OCI-LY7 (cell line): ENCODE results near the gene CFAP298. TPM values are rescaled to one million over a fixed set of nuclear protein-coding genes. Genes with fewer than 3 reads are reported as not detected.
"Not testable (repeated sequence)": the region's sequence is repeated elsewhere in the genome, so short reads cannot be mapped to it uniquely, and the experiment has no call there.

Source experiments
- Bru-seq: library from RNA; stranded (reverse); fragments of 400-500 nt; gene quantifications from one replicate; lab custom pipeline; 2021; lab: Mats Ljungman, UMichigan
- BruChase-seq, 2 experiments: library from RNA; stranded (reverse); fragments of 400-500 nt; gene quantifications; one replicate each; lab custom pipeline; 2021; lab: Mats Ljungman, UMichigan
- BruUV-seq: library from RNA; stranded (reverse); fragments of 400-500 nt; replicated peaks from 2 replicates; lab custom pipeline; 2021; lab: Mats Ljungman, UMichigan
- CTCF ChIA-PET: fragments of 300-600 bp; sonication (Branson Sonifier 250); formaldehyde crosslinking; loops from one replicate; lab custom pipeline; 2022; ENCODE audit warnings: antibody characterized with exemption; ENCODE audit not compliant: unreplicated experiment; lab: Charles Lee
- POLR2A ChIA-PET: fragments of 300-600 bp; sonication (Branson Sonifier 250); formaldehyde crosslinking; loops from one replicate; lab custom pipeline; 2022; ENCODE audit warnings: antibody characterized with exemption; lab: Charles Lee
- DNase-seq: peaks from one replicate; pipeline ENCODE4 v3.0.0-alpha.2; 2015; ENCODE audit warnings: low spot score
- H2AFZ ChIP-seq: fragments of 200-600 bp; sonication (generic), shearing (Covaris generic); 2 replicates; pipeline ENCODE4 v1.6.1; 2014; ENCODE audit warnings: mild to moderate bottlenecking, antibody characterized with exemption, low read length, moderate library complexity
- H3K27ac ChIP-seq: fragments of 200-600 bp; sonication (generic); 2 replicates; pipeline ENCODE4 v1.5.1; 2014; ENCODE audit warnings: mixed run types, low read depth, mild to moderate bottlenecking, moderate library complexity, low read length, inconsistent platforms; ENCODE audit not compliant: poor library complexity, severe bottlenecking
- H3K36me3 ChIP-seq: fragments of 200-600 bp; sonication (generic); 2 replicates; pipeline ENCODE4 v1.6.1; 2014; ENCODE audit warnings: mild to moderate bottlenecking, antibody characterized with exemption, low read length, moderate library complexity, mixed read lengths; ENCODE audit not compliant: insufficient read depth
- H3K4me1 ChIP-seq: fragments of 200-600 bp; sonication (generic); 2 replicates; pipeline ENCODE4 v1.5.1; 2014; ENCODE audit warnings: mild to moderate bottlenecking, low read length; ENCODE audit not compliant: insufficient read depth, poor library complexity, severe bottlenecking
- H3K4me2 ChIP-seq: fragments of 200-600 bp; sonication (generic); 2 replicates; pipeline ENCODE4 v1.6.1; 2014; ENCODE audit warnings: mild to moderate bottlenecking, low read length
- H3K4me3 ChIP-seq: fragments of 200-600 bp; sonication (generic); 2 replicates; pipeline ENCODE4 v1.5.1; 2014; ENCODE audit warnings: mild to moderate bottlenecking, low read depth, low read length; ENCODE audit not compliant: poor library complexity, severe bottlenecking
- H3K79me2 ChIP-seq: fragments of 200-600 bp; sonication (generic); 2 replicates; pipeline ENCODE4 v1.6.1; 2016; ENCODE audit warnings: low read depth, mild to moderate bottlenecking, low read length, moderate library complexity, mixed read lengths; ENCODE audit not compliant: insufficient read depth
- H3K9me2 ChIP-seq: fragments of 200-600 bp; sonication (generic); 2 replicates; pipeline ENCODE4 v1.6.1; 2016; ENCODE audit warnings: mild to moderate bottlenecking, low read length, mixed read lengths; ENCODE audit not compliant: insufficient read depth
- H3K9me3 ChIP-seq: fragments of 200-600 bp; sonication (generic); 2 replicates; pipeline ENCODE4 v1.6.1; 2014; ENCODE audit warnings: mild to moderate bottlenecking, mixed run types, low read length, mixed read lengths
- H4K20me1 ChIP-seq: fragments of 200-600 bp; sonication (generic); 2 replicates; pipeline ENCODE4 v1.6.1; 2014; ENCODE audit warnings: mild to moderate bottlenecking, antibody characterized with exemption, low read length, moderate library complexity, mixed read lengths; ENCODE audit not compliant: insufficient read depth
- EZH2phosphoT487 ChIP-seq: fragments of 200-600 bp; sonication (generic); IDR thresholded peaks from 2 replicates; pipeline ENCODE4 v1.6.1; 2018; ENCODE audit warnings: low read depth, borderline replicate concordance, mild to moderate bottlenecking, mixed run types, antibody characterized with exemption, low read length, moderate library complexity, mixed read lengths
- intact Hi-C: fragments of 100-400 bp; cut with micrococcal nuclease; formaldehyde crosslinking; loops from one replicate; pipeline ENCODE4 v1.10.0; 2022; ENCODE audit not compliant: unreplicated experiment
- long read RNA-seq: library from polyadenylated mRNA; stranded (forward); transcript quantifications from one replicate; pipeline ENCODE4 v2.0.0, GENCODE V29; 2022
- total RNA-seq, 2 experiments: library from RNA; depleted of rRNA in 1 of 2; stranded (reverse); fragments of >200 nt in 1 of 2; shearing (Covaris generic) in 1 of 2; gene quantifications; 2 replicates each; pipeline ENCODE4 v1.2.3, GENCODE V29; 2014 to 2022
- TF ChIP-seq, protein P1 (sequence below): fragments of 200-600 bp; sonication (generic); conservative IDR thresholded peaks from 2 replicates; pipeline ENCODE4 v1.5.1; 2014; ENCODE audit warnings: mild to moderate bottlenecking, antibody characterized with exemption, low read length, moderate library complexity, mixed read lengths

Gene CFAP298, protein sequence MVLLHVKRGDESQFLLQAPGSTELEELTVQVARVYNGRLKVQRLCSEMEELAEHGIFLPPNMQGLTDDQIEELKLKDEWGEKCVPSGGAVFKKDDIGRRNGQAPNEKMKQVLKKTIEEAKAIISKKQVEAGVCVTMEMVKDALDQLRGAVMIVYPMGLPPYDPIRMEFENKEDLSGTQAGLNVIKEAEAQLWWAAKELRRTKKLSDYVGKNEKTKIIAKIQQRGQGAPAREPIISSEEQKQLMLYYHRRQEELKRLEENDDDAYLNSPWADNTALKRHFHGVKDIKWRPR
- 43.6 and 56.0 TPM in 2 replicates for total RNA-seq (2014; rRNA removed; shearing (Covaris generic))
- 49.4 and 64.2 TPM in 2 replicates for total RNA-seq (2022)
- percentile 79 among the genes with signal in this experiment for Bru-seq, nascent RNA
- percentile 88 among the genes with signal in this experiment for BruChase-seq, experiment 1, labeled RNA remaining after a 6-hour chase
- percentile 89 among the genes with signal in this experiment for BruChase-seq, experiment 2, labeled RNA remaining after a 2-hour chase
- long read RNA-seq, transcript CFAP298-201 (7 exons, 1,692 nt), result major isoform, 117 of 160 reads
- long read RNA-seq, transcript CFAP298-203 (5 exons, 2,503 nt), result minor isoform, 13 of 160 reads
- long read RNA-seq, partial matches to known transcripts, result 5 of 160 reads
- long read RNA-seq, other reads (novel, unspliced or antisense), result 23 of 160 reads

DNA sequence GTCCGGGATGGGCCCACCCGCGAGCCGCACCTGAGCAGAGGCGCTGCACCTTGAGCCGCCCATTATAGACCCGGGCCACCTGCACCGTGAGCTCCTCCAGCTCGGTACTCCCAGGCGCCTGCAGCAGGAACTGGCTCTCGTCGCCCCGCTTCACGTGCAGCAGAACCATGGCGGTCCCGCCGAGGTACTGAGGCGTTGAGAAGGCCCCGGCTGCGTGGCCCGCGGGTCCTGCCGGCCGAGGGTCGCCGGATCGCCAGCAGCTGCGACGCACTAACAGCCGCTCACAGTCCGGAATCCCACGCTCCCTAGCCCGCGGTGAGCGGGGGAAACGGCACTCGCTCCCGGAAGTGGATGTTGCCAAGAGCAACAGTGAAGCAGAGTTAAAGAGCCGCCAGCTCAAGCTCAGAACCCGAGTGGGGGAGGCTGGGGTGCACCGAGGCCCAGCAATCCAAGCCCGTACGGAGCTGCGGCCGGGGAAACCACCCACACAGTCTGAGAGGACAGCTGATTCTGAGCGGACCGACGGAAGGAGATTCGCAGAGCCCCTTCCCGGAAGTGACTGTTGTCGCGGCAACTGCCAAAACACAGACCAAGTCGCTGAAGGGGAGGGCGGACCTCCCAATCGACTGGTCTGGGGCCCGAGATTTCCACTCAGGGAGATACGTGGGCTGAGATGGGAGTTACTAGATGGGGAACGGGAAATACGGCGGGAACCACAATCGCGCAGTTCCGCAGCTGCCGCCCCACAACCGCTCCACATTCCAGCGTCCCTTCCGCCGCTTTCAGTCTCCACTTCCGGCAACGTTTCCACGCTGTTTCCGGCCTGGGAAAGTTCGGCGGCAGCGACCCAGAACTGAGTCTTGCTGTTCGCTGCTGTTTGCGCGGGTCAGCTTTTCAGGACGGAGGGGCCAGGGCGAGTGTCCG, at the start of gene CFAP298:
Gene CFAP298 (minus strand): TSS at position 303 of the 924 bp plus-strand sequence. CDS start 134 bp downstream, at position 169.
- H3K4me2 ChIP-seq, result peak within 1 kb of the TSS; percentile 96
- CTCF ChIA-PET, result no interaction called here
- H3K36me3 ChIP-seq, result peaks cover 25% of the 10 kb centered on the region
- TF ChIP-seq, protein P1, sequence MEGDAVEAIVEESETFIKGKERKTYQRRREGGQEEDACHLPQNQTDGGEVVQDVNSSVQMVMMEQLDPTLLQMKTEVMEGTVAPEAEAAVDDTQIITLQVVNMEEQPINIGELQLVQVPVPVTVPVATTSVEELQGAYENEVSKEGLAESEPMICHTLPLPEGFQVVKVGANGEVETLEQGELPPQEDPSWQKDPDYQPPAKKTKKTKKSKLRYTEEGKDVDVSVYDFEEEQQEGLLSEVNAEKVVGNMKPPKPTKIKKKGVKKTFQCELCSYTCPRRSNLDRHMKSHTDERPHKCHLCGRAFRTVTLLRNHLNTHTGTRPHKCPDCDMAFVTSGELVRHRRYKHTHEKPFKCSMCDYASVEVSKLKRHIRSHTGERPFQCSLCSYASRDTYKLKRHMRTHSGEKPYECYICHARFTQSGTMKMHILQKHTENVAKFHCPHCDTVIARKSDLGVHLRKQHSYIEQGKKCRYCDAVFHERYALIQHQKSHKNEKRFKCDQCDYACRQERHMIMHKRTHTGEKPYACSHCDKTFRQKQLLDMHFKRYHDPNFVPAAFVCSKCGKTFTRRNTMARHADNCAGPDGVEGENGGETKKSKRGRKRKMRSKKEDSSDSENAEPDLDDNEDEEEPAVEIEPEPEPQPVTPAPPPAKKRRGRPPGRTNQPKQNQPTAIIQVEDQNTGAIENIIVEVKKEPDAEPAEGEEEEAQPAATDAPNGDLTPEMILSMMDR, result no peak
- TF ChIP-seq EZH2phosphoT487, result no peak
- peaks cover 19% of the 10 kb centered on the region for H3K79me2 ChIP-seq
- H3K9me2 ChIP-seq, result no peaks in the 10 kb centered on the region
- H3K27ac ChIP-seq, result peak within 1 kb of the TSS; percentile 80
- BruUV-seq, result no TSS peak
- POLR2A ChIA-PET, result interaction anchor here (0.5 to 1.3 kb wide), 8 partner anchors 9 to 1713 kb away, joined by 3 to 4 read pairs (median 3); no protein-coding TSS in a partner anchor
- intact Hi-C loops, result loop anchor here (1.0 to 5.0 kb wide), 4 partner anchors 160 to 930 kb away; partner anchors contain the start of genes GART, MIS18A, SCAF4 and SON
- H3K4me3 ChIP-seq, result peak within 1 kb of the TSS; percentile 88
- H4K20me1 ChIP-seq, result no peaks in the 10 kb centered on the region
- H3K9me3 ChIP-seq, result no peaks in the 10 kb centered on the region
- DNase-seq, result peak; percentile 89
- H2AFZ ChIP-seq, result peak within 1 kb of the TSS; percentile 99
- H3K4me1 ChIP-seq, result peaks cover 10% of the 10 kb centered on the region

DNA sequence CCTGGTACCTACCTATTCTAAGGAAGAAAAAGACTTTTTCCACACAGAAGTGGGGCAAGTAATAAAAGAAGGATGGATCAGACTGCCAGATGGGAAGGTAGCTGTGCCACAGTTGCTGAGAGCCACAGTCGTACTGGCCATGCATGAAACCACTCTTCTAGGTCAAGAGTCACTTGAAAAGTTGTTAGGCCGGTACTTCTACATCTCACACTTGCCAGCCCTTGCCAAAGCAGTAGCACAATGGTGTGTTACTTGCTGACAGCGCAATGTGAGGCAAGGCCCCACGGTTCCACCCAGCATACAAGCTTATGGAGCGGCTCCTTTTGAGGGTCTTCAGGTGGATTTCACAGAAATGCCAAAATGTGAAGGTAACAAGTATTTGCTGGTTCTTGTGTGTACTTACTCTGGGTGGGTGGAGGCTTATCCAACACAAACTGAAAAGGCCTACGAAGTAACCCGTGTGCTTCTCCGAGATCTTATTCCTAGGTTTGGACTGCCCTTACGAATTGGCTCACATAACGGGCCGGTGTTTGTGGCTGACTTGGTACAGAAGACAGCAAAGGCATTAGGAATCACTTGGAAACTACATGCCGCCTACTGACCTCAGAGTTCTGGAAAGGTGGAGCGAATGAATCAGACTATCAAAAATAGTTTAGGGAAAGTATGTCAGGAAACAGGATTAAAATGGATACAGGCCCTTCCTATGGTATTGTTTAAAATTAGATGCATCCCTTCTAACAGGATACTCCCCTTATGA, 49.0 kb upstream of the CFAP298 start:
- H3K4me2 ChIP-seq, H3K9me2 ChIP-seq, CTCF ChIA-PET, H3K79me2 ChIP-seq, BruUV-seq, H3K27ac ChIP-seq, H3K4me1 ChIP-seq, intact Hi-C loops, H4K20me1 ChIP-seq, H3K4me3 ChIP-seq, DNase-seq, H2AFZ ChIP-seq: not testable (repeated sequence)
- POLR2A ChIA-PET, result interaction anchor here (0.7 kb wide), 1 partner anchor 226 kb away, joined by 3 read pairs; no protein-coding TSS in a partner anchor
- Histone ChIP-seq H3K9me3 (0 out of 2 replicates have a peak, but pooled peaks cover 23% of the 10 kb centered on the region), H3K36me3 (peaks cover 59% of the 10 kb centered on the region)
